Peyer's patch (tissue), 4 donors: ENCODE results near the gene TXNL1.

Experiments used
- POLR2A ChIP-seq, 2 donors: fragments of 450-650 bp; IDR thresholded peaks; one replicate each; pipeline ENCODE4 v1.5.1; 2017; ENCODE audit warnings: antibody characterized with exemption in 2 of 2, mild to moderate bottlenecking in 2 of 2, moderate library complexity in 2 of 2
- TF ChIP-seq, protein P1 (sequence below), 6 experiments: fragments of 450-650 bp in 4 of 6; fragments of 200-600 bp in 2 of 6; sonication (generic) in 1 of 6; IDR thresholded peaks; one replicate each; pipeline ENCODE4 v1.5.1; 2017 to 2019; ENCODE audit warnings: antibody characterized with exemption in 6 of 6, mild to moderate bottlenecking in 3 of 6, moderate library complexity in 1 of 6

DNA sequence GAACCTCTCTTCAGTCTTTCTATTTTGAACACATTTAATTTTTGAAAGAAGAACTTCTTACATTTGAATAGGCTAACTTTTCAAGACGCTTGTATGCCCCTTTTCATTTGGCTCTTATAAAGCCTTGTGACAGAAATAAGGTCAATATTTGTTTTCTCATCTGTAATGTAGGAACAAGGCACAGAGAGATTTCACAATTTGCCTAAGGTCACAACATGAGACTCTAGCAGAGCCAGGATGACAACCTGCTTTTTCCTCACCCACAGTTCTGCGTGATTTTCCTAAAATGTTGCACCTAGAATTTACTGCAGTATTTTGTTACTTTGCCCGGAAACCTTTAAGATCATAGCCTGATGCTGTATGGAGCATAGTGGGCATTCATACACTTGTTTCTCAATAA, 67.4 kb downstream of the TXNL1 start:
- TF ChIP-seq, protein P1, sequence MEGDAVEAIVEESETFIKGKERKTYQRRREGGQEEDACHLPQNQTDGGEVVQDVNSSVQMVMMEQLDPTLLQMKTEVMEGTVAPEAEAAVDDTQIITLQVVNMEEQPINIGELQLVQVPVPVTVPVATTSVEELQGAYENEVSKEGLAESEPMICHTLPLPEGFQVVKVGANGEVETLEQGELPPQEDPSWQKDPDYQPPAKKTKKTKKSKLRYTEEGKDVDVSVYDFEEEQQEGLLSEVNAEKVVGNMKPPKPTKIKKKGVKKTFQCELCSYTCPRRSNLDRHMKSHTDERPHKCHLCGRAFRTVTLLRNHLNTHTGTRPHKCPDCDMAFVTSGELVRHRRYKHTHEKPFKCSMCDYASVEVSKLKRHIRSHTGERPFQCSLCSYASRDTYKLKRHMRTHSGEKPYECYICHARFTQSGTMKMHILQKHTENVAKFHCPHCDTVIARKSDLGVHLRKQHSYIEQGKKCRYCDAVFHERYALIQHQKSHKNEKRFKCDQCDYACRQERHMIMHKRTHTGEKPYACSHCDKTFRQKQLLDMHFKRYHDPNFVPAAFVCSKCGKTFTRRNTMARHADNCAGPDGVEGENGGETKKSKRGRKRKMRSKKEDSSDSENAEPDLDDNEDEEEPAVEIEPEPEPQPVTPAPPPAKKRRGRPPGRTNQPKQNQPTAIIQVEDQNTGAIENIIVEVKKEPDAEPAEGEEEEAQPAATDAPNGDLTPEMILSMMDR (IDR thresholded peaks at IDR 0.05) = no peak
- no peak for TF ChIP-seq POLR2A (IDR thresholded peaks at IDR 0.05)
